ENCODE results near the gene ARRDC4.

ARRDC4 gene

GRCh38 chr15:97998307-97999071 is 38.0 kb downstream of the ARRDC4 start:
- DNase-seq (ENCODE audit: low read depth in 2 of 2) = no peak

DNA sequence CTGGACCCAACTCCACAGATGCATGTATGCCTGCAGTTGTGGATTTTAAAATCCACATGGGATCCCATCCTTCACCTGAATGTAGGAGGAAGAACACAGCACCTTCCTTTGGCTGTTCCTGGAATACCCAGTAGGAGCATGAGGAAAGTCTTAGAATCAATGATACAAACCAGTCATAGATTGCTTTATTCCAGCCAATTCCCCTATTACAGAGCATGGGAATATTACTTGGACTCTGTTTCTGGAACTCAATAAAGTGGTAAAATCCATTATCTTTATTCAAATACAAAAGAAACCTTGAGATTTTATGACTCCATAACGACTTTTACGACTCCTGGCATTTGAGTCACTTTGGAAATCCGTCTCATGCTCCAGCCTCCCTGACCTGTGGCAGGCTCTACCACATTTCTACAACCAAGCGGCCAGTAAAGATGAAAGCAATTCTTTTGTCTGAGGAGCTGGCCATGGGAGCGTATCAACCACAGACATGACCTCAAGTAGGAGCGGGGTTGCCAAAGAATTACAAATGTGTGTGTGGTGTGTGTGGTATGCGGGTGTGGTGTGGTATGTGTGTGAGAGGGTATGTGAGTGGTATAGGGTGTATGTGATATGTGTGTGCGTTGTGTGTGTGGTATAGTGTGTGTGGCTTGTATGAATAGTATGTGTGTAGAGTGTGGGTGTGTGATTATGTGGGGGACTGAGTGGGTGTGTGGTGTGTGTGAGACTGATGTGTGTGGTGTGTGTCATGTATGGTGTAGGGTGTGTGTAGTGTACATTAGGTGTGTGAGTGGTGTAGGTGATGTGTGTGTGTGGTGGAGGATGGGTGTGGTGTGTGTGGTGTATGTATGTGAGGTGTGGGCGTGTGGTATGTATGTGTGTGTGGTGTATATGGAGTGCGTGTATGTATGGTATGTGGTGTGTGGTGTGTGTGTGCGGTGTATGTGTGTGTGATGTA is 40.0 kb downstream of the ARRDC4 start:
- no peak for DNase-seq (ENCODE audit: low read depth in 2 of 2)

DNA sequence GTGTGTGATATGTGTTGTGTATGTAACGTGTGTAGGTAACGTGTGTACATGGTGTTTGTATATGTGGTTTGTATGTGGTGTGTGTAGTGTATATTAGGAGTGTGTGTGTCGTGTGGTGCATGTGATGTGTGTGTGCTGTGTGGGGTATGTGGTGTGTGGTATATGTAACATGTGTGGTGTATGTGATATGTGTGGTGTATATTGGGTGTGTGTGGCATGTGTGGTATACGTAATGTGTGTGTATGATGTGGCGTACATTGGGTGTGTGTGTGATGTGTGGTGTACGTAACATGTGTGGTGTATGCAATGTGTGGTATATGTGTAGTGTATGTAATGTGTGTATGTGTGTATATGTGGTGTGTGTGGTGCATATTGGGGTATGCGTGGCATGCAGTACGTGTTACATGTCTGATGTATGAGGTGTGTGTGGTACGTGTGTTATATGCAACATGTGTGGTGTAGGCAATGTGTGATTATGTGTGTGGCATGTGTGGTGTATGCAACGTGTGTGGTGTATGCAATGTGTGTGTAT is 41.2 kb downstream of the ARRDC4 start:
- no peak for DNase-seq (ENCODE audit: low read depth in 2 of 2)

- DNase-seq (ENCODE audit: low read depth in 2 of 2) = no peak
Observed at GRCh38 chr15:98002419-98002818, 41.9 kb downstream of the ARRDC4 start.

- DNase-seq (ENCODE audit: low read depth in 2 of 2) = no peak
Observed at GRCh38 chr15:98002866-98003265, 42.4 kb downstream of the ARRDC4 start.

- no peak for DNase-seq (ENCODE audit: low read depth in 2 of 2)
Observed at GRCh38 chr15:98003518-98003917, 43.0 kb downstream of the ARRDC4 start.

- no peak for DNase-seq (ENCODE audit: low read depth in 2 of 2)
Observed at GRCh38 chr15:98003996-98004395, 43.5 kb downstream of the ARRDC4 start.

DNA sequence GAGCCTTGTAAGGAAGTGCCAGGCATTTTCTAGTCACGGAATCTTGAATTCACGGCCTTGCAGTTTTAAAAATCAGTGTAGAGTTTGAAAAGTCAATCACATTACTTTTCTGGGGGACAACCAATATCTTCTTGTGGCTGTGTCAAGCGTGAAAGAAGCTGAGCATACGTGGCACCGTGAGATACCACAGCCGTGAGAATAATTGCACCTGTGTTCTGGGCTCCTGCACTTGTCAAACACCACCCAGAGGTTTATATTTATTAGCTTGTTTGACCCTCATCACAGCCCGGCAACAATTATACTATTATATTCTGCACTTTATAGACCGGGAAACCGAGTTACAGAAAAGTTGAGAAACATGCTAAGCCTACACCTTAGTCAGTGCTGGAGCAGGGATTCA is 45.2 kb downstream of the ARRDC4 start:
- DNase-seq (ENCODE audit: low read depth in 2 of 2) = no peak

- DNase-seq (ENCODE audit: low read depth in 2 of 2) = no peak
Observed at GRCh38 chr15:98009169-98009568, 48.7 kb downstream of the ARRDC4 start.

DNA sequence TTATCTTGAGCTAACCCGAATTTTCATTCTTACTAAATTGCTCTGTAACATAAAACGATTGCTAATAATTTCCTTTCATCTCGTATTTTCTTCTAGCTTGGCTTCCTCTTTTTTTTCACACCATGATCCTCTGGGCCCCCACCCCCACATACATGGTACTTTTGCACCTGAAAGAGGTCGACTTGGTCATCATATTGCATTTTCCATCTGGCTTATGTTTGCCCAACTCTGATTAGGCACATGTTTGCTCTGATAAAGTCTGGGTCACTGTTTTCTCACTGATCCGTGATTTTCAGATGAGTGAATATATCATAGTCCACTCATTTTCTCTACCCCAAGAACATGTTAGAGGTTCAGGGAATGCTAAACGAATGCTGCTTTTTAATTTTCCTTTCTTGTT is 49.5 kb downstream of the ARRDC4 start:
- DNase-seq (ENCODE audit: low read depth in 2 of 2) = no peak

- DNase-seq (ENCODE audit: low read depth in 2 of 2) = no peak
Observed at GRCh38 chr15:98012354-98012753, 51.9 kb downstream of the ARRDC4 start.

DNA sequence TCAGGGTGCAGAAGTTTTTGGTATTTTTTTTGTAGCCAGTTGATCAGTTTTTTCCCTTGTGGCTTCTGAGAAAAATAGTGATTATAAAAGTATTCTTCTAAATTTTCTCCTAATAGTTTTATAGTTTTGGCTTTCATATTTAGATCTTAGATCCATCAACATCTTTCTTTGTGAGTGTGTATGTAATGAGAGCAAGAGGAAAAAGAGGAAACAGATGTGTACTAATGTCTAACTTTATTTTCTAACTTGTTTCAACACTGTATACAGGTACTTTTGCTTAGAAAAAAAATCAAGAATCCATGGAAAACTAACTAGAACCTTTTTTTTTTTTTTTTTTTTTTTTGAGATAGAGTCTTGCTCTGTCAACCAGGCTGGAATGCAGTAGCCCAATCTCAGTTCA is 53.1 kb downstream of the ARRDC4 start:
- DNase-seq (ENCODE audit: low read depth in 2 of 2) = no peak

- DNase-seq (ENCODE audit: low read depth in 2 of 2) = no peak
Observed at GRCh38 chr15:98017150-98017964, 56.9 kb downstream of the ARRDC4 start.

- no peak for DNase-seq (ENCODE audit: low read depth in 2 of 2)
Observed at GRCh38 chr15:98018761-98019351, 58.4 kb downstream of the ARRDC4 start.

Measured in fibroblast of skin of left biceps (primary cell).